Suprapubic skin (tissue), 4 donors: ENCODE measurements around the gene ZDHHC1.

Experiments used
- EP300 ChIP-seq: sonication (generic); formaldehyde crosslinking; IDR thresholded peaks from one replicate; pipeline ENCODE4 v1.6.1; 2017; ENCODE audit warnings: antibody characterized with exemption
- POLR2A ChIP-seq, 2 donors: fragments of 450-650 bp; IDR thresholded peaks; one replicate each; pipeline ENCODE4 v1.6.1; 2017; ENCODE audit warnings: antibody characterized with exemption in 2 of 2, mild to moderate bottlenecking in 2 of 2, moderate library complexity in 2 of 2
- POLR2AphosphoS5 ChIP-seq, 3 donors: sonication (generic); formaldehyde crosslinking; IDR thresholded peaks; one replicate each; pipeline ENCODE4 v1.6.1; 2017; ENCODE audit warnings: antibody characterized with exemption in 3 of 3
- TF ChIP-seq, protein P1 (sequence below), 2 donors: fragments of 200-600 bp in 1 of 2; fragments of 450-650 bp in 1 of 2; sonication (generic) in 1 of 2; IDR thresholded peaks; one replicate each; pipeline ENCODE4 v1.5.1; 2016 to 2019; ENCODE audit warnings: antibody characterized with exemption in 2 of 2, mild to moderate bottlenecking in 1 of 2, moderate library complexity in 1 of 2

DNA sequence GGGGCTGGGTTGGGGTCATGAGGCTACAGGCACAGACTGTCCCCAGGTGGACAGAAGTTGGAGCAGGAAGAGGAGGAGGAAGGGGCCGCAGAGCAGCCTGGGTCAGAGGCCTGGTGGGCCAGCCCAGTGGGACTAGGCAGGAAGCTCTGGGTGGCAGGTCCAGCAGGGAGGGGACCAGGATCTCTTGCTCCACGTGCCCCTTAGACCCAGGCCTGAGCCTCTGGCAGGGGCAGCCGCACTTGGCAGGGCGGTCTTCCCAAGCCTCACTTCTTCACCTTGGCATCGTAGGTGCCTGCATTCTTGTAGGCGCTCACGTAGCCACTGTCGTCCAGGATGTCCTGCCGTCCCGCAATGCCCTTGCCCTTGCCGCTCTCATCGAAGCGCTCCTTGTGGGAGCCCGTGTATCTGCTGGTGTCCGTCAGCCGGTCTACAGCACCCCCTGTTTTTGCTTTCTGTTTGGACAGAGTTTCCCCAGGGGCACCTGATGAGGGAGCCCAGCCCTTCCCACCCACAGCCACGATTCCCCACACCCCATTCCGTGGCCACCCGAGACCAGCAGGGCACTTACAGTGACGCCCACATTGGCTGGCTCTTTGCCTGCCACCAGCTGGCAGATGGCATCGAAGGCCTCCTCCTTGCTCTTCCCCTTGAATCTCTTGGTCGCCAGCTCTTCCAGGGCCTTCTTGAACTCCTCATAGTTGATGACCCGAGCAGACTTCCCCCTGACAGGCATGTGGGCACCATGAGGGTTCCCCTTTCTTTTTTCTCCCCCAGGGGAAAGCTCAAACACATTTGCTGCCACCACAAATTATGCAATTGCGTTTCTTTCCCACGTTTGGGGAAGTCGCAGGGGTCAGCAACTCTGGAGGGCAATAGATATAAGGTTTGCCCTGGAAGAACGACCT lies 26.1 kb downstream of the ZDHHC1 start:
- TF ChIP-seq, protein P1, sequence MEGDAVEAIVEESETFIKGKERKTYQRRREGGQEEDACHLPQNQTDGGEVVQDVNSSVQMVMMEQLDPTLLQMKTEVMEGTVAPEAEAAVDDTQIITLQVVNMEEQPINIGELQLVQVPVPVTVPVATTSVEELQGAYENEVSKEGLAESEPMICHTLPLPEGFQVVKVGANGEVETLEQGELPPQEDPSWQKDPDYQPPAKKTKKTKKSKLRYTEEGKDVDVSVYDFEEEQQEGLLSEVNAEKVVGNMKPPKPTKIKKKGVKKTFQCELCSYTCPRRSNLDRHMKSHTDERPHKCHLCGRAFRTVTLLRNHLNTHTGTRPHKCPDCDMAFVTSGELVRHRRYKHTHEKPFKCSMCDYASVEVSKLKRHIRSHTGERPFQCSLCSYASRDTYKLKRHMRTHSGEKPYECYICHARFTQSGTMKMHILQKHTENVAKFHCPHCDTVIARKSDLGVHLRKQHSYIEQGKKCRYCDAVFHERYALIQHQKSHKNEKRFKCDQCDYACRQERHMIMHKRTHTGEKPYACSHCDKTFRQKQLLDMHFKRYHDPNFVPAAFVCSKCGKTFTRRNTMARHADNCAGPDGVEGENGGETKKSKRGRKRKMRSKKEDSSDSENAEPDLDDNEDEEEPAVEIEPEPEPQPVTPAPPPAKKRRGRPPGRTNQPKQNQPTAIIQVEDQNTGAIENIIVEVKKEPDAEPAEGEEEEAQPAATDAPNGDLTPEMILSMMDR (IDR thresholded peaks at IDR 0.05) = no peak
- no peak for TF ChIP-seq POLR2AphosphoS5 (IDR thresholded peaks at IDR 0.05)
- TF ChIP-seq POLR2A (IDR thresholded peaks at IDR 0.05) = no peak
- TF ChIP-seq EP300 = no peak
